GM10266 (cell line): ENCODE results near the gene PARL.

Experiments used
- DNase-seq: peaks from one replicate; pipeline ENCODE4 v3.0.0; 2012; ENCODE audit errors: extremely low spot score
- CTCF ChIP-seq: IDR thresholded peaks from 2 replicates; pipeline ENCODE4 v1.5.1; 2012; ENCODE audit warnings: mild to moderate bottlenecking, low read depth; ENCODE audit not compliant: control insufficient read depth, insufficient read depth; ENCODE audit errors: missing control alignments

PARL gene

DNA sequence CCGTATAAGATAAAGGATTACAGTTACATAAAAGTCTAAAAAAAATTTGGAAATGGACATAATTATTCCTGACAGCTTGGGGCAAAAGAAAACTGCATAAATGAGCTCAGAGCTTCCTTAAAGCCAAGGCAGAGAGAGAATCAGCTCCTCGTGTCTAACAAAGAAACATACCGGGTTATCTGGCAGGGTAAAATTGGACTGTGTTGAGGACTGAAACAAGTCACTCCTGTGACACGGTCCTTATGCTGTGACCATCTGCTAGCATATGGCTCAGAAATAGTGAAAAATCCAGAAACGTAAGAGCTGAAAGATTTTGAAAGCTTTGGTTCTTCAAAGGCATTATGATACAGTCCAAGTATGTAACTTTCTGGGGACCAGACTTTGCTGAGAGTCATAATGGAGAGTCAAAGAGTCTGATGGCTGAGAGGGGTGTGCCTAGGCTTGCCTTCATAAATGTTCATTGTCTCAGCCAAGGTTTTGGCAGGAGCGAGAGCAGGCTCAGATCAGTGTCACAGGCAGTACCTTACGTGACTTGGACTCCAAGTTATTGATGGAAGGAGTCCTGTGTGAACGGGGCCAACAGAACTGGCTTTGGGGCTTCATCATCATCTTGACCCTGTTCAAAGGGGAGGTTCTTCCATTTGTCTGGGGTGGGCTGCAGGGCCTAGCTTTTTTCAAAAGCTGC, 71.8 kb downstream of the PARL start:
- TF ChIP-seq CTCF, result no peak
- no peak for DNase-seq

GRCh38 chr3:183811638-183812037, 73.0 kb downstream of the PARL start:
- DNase-seq, result no peak
- TF ChIP-seq CTCF, result no peak

DNA sequence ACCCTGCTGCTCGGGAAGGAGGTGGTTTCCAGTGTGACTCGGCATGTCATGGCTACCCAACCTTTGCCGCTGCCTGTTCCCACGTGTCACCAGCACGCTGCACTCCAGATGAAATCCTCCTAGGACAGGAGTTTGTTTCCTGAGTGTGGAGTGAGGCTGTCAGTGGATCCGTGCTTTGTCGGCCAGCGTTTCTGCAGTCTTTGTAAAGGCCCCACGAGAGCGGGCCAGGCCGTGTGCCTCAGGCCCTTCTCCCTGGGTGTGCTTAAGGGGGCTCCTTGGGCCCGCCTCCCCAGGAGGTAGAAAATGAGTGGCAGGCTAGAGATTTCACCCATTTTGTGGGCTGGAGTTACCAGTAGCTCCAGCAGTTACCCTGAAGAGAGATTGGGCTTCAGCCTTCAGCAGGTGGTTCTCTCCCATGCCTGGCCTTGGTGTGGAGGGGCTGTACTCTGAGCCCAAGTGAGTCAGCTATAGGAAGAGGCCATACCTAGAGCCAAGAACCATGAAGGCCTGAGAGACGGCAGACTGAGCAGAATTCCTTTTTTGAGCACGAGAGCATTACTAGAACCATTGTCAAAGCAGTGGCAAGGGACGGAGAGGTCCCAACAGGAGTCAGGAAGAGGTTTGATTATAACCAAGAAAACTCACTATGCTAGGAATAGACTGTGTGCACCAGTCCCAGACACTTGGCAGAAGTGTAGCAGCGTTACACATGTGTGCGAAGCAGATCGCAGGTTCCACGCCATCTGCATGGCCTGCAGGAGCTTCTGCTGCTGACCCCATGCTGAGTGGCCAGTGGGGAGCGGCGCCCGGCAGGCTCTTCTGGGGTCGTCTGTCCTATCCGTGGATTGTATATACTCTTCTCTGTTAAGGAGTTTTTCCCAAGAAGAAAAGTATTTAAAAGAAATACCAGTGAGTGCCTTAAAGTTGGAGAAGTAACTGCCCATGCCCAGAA, 73.8 kb downstream of the PARL start:
- TF ChIP-seq CTCF, result no peak
- DNase-seq, result no peak

GRCh38 chr3:183809270-183809669, 75.4 kb downstream of the PARL start:
- no peak for TF ChIP-seq CTCF
- DNase-seq, result no peak

GRCh38 chr3:183808355-183808754, 76.3 kb downstream of the PARL start:
- no peak for TF ChIP-seq CTCF
- no peak for DNase-seq

DNA sequence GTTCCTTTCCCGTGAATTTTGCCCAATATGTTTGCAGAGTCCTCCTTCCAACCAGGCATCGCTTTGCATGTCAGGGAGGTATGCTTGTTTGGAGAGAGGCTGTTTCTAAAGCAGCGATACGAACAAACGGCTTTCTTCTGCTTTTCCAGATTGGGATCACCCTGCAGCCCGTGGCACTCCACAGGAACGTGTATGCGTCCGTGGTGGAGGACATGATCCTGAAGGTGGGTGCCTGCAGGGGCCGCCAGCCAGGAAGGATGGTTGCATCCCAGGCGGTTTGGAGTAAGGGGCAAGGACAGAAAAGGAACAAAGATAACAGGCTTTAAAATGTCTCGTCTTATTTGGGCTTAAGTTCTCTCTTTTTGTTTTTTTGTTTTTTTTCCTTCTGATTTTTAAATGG, 76.8 kb downstream of the PARL start:
- DNase-seq, result no peak
- TF ChIP-seq CTCF, result no peak

DNA sequence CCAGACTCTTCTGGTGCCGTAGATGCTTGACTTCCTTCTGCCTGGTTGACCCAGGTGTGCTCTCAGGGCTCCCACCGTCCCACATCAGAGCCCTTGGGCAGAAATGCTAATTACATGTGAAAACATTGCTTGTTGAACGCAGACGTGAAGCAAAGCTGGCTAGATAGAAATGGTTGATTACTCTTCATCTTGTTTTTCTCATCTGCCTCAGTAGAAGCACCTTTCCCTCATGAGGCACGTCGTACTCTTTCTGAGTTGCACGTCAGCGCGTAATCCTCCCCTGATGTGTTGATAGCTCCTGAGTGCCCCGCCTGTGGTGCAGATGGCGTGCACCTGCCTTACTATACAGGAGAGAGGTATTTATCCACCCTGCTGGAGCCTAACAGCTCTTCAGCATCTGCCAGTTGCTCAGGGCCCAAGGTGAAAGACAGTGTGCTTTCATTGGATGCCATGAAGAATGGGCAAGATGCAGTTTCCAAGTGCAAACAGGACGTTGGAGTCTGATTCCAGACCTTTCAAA, 77.4 kb downstream of the PARL start:
- DNase-seq, result no peak
- TF ChIP-seq CTCF, result no peak
